Measurements from ENCODE around the gene COL5A1.

GRCh38 chr9:134655101-134655500 is 13.5 kb downstream of the COL5A1 start:
- TF ChIP-seq EZH2phosphoT487 (IDR thresholded peaks at IDR 0.05; ENCODE audit: insufficient read depth, low read depth) (no peak), EZH2 (IDR thresholded peaks at IDR 0.05; ENCODE audit: insufficient read depth, poor library complexity, severe bottlenecking) (no peak)
